Measurements from ENCODE around the gene IQCF5. TPM values are rescaled to one million over a fixed set of nuclear protein-coding genes. Genes with fewer than 3 reads are reported as not detected.

The IQCF5 gene
- not detected for total RNA-seq
- not detected for total RNA-seq (2013)

- no peak for TF ChIP-seq CTCF (IDR thresholded peaks at IDR 0.05)
- H3K36me3 Mint-ChIP-seq = no peaks in the 10 kb centered on the region
- peaks cover 20 to 23% of the 10 kb centered on the region in 2 donors for H3K27me3 Mint-ChIP-seq (ENCODE audit: low read depth in 2 of 2)
- Histone ChIP-seq H3K27me3 (ENCODE audit: control insufficient read depth, insufficient read depth, low read length) (peaks cover 2% of the 10 kb centered on the region), H3K36me3 (ENCODE audit: control insufficient read depth, insufficient read depth, low read length) (no peaks in the 10 kb centered on the region), H3K4me3 (ENCODE audit: low read length) (no peak within 1 kb of the TSS), H3K27ac (ENCODE audit: low read length) (no peak within 1 kb of the TSS), H3K9me3 (ENCODE audit: control insufficient read depth, insufficient read depth, low read length) (no peaks in the 10 kb centered on the region), H3K4me1 (ENCODE audit: control insufficient read depth, insufficient read depth, low read length) (no peaks in the 10 kb centered on the region)
- no peak for DNase-seq
- no peak within 1 kb of the TSS for H3K4me3 Mint-ChIP-seq
- H3K27ac Mint-ChIP-seq = peak within 1 kb of the TSS in 1 of 2 donors; percentile 12
- no peaks in the 10 kb centered on the region for H3K9me3 Mint-ChIP-seq
- WGBS (ENCODE audit: insufficient coverage) = 91% methylated on average over 4 of the region's 4 CpGs
- intact Hi-C loops (cut with micrococcal nuclease) = no loop called here
- no peak for ATAC-seq
- peaks cover 8 to 16% of the 10 kb centered on the region in 2 donors for H3K4me1 Mint-ChIP-seq
Observed at GRCh38 chr3:51875501-51875900, at the start of gene IQCF5. Gene IQCF5, minus strand, starts transcription at chr3:51875601. Its CDS starts 70 bp downstream, at chr3:51875531.

GRCh38 chr3:51921081-51921578 lies 45.7 kb upstream of the IQCF5 start:
- 85% methylated on average over 11 of the region's 11 CpGs for WGBS (ENCODE audit: insufficient coverage)
- TF ChIP-seq CTCF (IDR thresholded peaks at IDR 0.05) = no peak
- no peak for ATAC-seq
- Histone ChIP-seq H3K36me3 (ENCODE audit: control insufficient read depth, insufficient read depth, low read length) (no peaks in the 10 kb centered on the region), H3K4me3 (ENCODE audit: low read length) (no peak overlapping the region), H3K4me1 (ENCODE audit: control insufficient read depth, insufficient read depth, low read length) (no peaks in the 10 kb centered on the region), H3K27ac (ENCODE audit: low read length) (no peak overlapping the region), H3K27me3 (ENCODE audit: control insufficient read depth, insufficient read depth, low read length) (no peaks in the 10 kb centered on the region), H3K9me3 (ENCODE audit: control insufficient read depth, insufficient read depth, low read length) (no peaks in the 10 kb centered on the region)
- intact Hi-C loops (cut with micrococcal nuclease) = no loop called here
- no peaks in the 10 kb centered on the region for H3K36me3 Mint-ChIP-seq
- peaks cover 12 to 27% of the 10 kb centered on the region in 2 donors for H3K27me3 Mint-ChIP-seq (ENCODE audit: low read depth in 2 of 2)
- H3K9me3 Mint-ChIP-seq = no peaks in the 10 kb centered on the region
- no peak overlapping the region for H3K4me3 Mint-ChIP-seq
- no peak overlapping the region for H3K27ac Mint-ChIP-seq
- DNase-seq = no peak
- H3K4me1 Mint-ChIP-seq = no peaks in the 10 kb centered on the region

GRCh38 chr3:51916418-51916817 lies 41.0 kb upstream of the IQCF5 start:
- Mint-ChIP-seq H3K27me3 (ENCODE audit: low read depth in 2 of 2) (peaks cover 4 to 21% of the 10 kb centered on the region in 2 donors), H3K4me3 (no peak overlapping the region), H3K36me3 (no peaks in the 10 kb centered on the region), H3K4me1 (no peaks in the 10 kb centered on the region), H3K9me3 (no peaks in the 10 kb centered on the region), H3K27ac (no peak overlapping the region)
- ATAC-seq = no peak
- no peak overlapping the region for H3K27ac ChIP-seq (ENCODE audit: low read length)
- no peaks in the 10 kb centered on the region for H3K9me3 ChIP-seq (ENCODE audit: control insufficient read depth, insufficient read depth, low read length)
- H3K4me1 ChIP-seq (ENCODE audit: control insufficient read depth, insufficient read depth, low read length) = no peaks in the 10 kb centered on the region
- H3K36me3 ChIP-seq (ENCODE audit: control insufficient read depth, insufficient read depth, low read length) = no peaks in the 10 kb centered on the region
- TF ChIP-seq CTCF (IDR thresholded peaks at IDR 0.05) = no peak
- WGBS (ENCODE audit: insufficient coverage) = 68% methylated on average over 4 of the region's 5 CpGs
- no peaks in the 10 kb centered on the region for H3K27me3 ChIP-seq (ENCODE audit: control insufficient read depth, insufficient read depth, low read length)
- no peak for DNase-seq
- H3K4me3 ChIP-seq (ENCODE audit: low read length) = no peak overlapping the region
- intact Hi-C loops (cut with micrococcal nuclease) = no loop called here

- Histone ChIP-seq H3K27ac (ENCODE audit: low read length) (no peak overlapping the region), H3K4me1 (ENCODE audit: control insufficient read depth, insufficient read depth, low read length) (no peaks in the 10 kb centered on the region), H3K27me3 (ENCODE audit: control insufficient read depth, insufficient read depth, low read length) (no peaks in the 10 kb centered on the region), H3K36me3 (ENCODE audit: control insufficient read depth, insufficient read depth, low read length) (no peaks in the 10 kb centered on the region), H3K4me3 (ENCODE audit: low read length) (no peak overlapping the region), H3K9me3 (ENCODE audit: control insufficient read depth, insufficient read depth, low read length) (no peaks in the 10 kb centered on the region)
- H3K27me3 Mint-ChIP-seq (ENCODE audit: low read depth in 2 of 2) = peaks cover 30 to 38% of the 10 kb centered on the region in 2 donors
- intact Hi-C loops (cut with micrococcal nuclease) = no loop called here
- peaks cover 0 to 2% of the 10 kb centered on the region in 2 donors for H3K9me3 Mint-ChIP-seq
- no peak for TF ChIP-seq CTCF (IDR thresholded peaks at IDR 0.05)
- H3K4me1 Mint-ChIP-seq = no peaks in the 10 kb centered on the region
- H3K36me3 Mint-ChIP-seq = peaks cover 7% of the 10 kb centered on the region
- no peak overlapping the region for H3K27ac Mint-ChIP-seq
- WGBS (ENCODE audit: insufficient coverage) = 78% methylated on average over 1 of the region's 4 CpGs
- DNase-seq (no peak), ATAC-seq (no peak)
- no peak overlapping the region for H3K4me3 Mint-ChIP-seq
Observed at GRCh38 chr3:51908026-51908425, 32.6 kb upstream of the IQCF5 start.
